A549 (cell line): ENCODE measurements around the gene ROBO1. TPM values are rescaled to one million over a fixed set of nuclear protein-coding genes. Genes with fewer than 3 reads are reported as not detected.

Experiments
- ATAC-seq, 2 experiments: fragments of 200-7000 bp in 1 of 2; fragments of >200 bp in 1 of 2; cut with Nextera tagmentation in 1 of 2; cut with Tn5 transposase in 1 of 2; 3 replicates each; pipeline versions ENCODE4 v1.8.0 to v1.9.1; 2018 to 2020; ENCODE audit warnings: mild to moderate bottlenecking in 1 of 2, moderate library complexity in 1 of 2
- CTCF ChIA-PET: fragments of 300-600 bp; sonication (Branson Sonifier 250); formaldehyde crosslinking; extraction: SDS; loops from one replicate; lab custom pipeline; 2021; ENCODE audit warnings: antibody characterized with exemption, inconsistent platforms; lab: Yijun Ruan, JAX
- POLR2A ChIA-PET: fragments of 350-600 bp; formaldehyde crosslinking; extraction: SDS; loops from one replicate; lab custom pipeline; 2021; ENCODE audit warnings: antibody characterized with exemption, inconsistent platforms; lab: Yijun Ruan, JAX
- DNase-seq, 2 experiments: peaks; one replicate each; pipeline versions ENCODE4 v3.0.0 to v3.0.0-alpha.2; 2011 to 2016; ENCODE audit warnings: low read depth in 1 of 2, low spot score in 1 of 2
- FAIRE-seq: peaks from 2 replicates; lab custom pipeline; 2011; peaks lifted over from hg19 to GRCh38; lab: Jason Lieb, UNC
- H3K27ac ChIP-seq, 2 experiments: fragments of >200 bp; sonication (Bioruptor Twin); formaldehyde crosslinking; 3 replicates each; pipeline ENCODE4 v1.5.1; 2016 to 2017
- H3K4me1 ChIP-seq: fragments of >200 bp; sonication (Bioruptor Twin); formaldehyde crosslinking; 3 replicates; pipeline ENCODE4 v1.6.1; 2016
- H3K4me2 ChIP-seq: fragments of >200 bp; sonication (Bioruptor Twin); formaldehyde crosslinking; 3 replicates; pipeline ENCODE4 v1.6.1; 2016
- H3K4me3 ChIP-seq: fragments of >200 bp; sonication (Bioruptor Twin); formaldehyde crosslinking; 3 replicates; pipeline ENCODE4 v1.5.1; 2016
- H3K9me3 ChIP-seq: fragments of >200 bp; sonication (Bioruptor Twin); formaldehyde crosslinking; 3 replicates; pipeline ENCODE4 v1.6.1; 2016
- CHD2 ChIP-seq: fragments of 150-350 bp; IDR thresholded peaks from 2 replicates; pipeline ENCODE4 v1.6.1; 2014; ENCODE audit warnings: low read length; ENCODE audit not compliant: partially characterized antibody
- EHF ChIP-seq: fragments of 250-450 bp; sonication (Bioruptor Pico); IDR thresholded peaks from 2 replicates; pipeline ENCODE4 v1.5.0; 2020; ENCODE audit warnings: mild to moderate bottlenecking
- EP300 ChIP-seq, 2 experiments: fragments of >200 bp; sonication (Bioruptor Twin); formaldehyde crosslinking; IDR thresholded peaks; 2 replicates in 1 of 2; 3 replicates in 1 of 2; pipeline ENCODE4 v1.6.1; 2016 to 2017
- ESRRA ChIP-seq: fragments of 150-350 bp; IDR thresholded peaks from 2 replicates; pipeline ENCODE4 v1.6.1; 2014; ENCODE audit warnings: mild to moderate bottlenecking, low read length, borderline replicate concordance
- FOSB ChIP-seq: fragments of 250-450 bp; sonication (Bioruptor Pico); IDR thresholded peaks from 2 replicates; pipeline ENCODE4 v1.5.0; 2020; ENCODE audit warnings: mild to moderate bottlenecking, moderate library complexity
- FOXS1 ChIP-seq: fragments of 250-450 bp; sonication (Bioruptor Pico); IDR thresholded peaks from 2 replicates; pipeline ENCODE4 v1.5.0; 2020; ENCODE audit warnings: mild to moderate bottlenecking, moderate library complexity
- HOXB13 ChIP-seq: fragments of 250-450 bp; sonication (Bioruptor Pico); IDR thresholded peaks from 2 replicates; pipeline ENCODE4 v1.5.0; 2020; ENCODE audit warnings: low read depth, mild to moderate bottlenecking, moderate library complexity
- HOXB5 ChIP-seq: fragments of 250-450 bp; sonication (Bioruptor Pico); IDR thresholded peaks from 2 replicates; pipeline ENCODE4 v1.5.0; 2020; ENCODE audit warnings: mild to moderate bottlenecking, moderate library complexity
- KDM5A ChIP-seq: fragments of 200-600 bp; sonication (generic); IDR thresholded peaks from 2 replicates; pipeline ENCODE4 v1.6.1; 2016; ENCODE audit warnings: antibody characterized with exemption, mild to moderate bottlenecking
- PHF8 ChIP-seq: fragments of 200-600 bp; sonication (generic); IDR thresholded peaks from 2 replicates; pipeline ENCODE4 v1.6.1; 2016; ENCODE audit warnings: low read depth, mild to moderate bottlenecking, antibody characterized with exemption, moderate library complexity, borderline replicate concordance
- POLR2A ChIP-seq: IDR thresholded peaks from 2 replicates; pipeline ENCODE4 v1.6.1; 2012; ENCODE audit warnings: mild to moderate bottlenecking, low read length
- RAD21 ChIP-seq, 2 experiments: fragments of >200 bp in 1 of 2; sonication (Bioruptor Twin) in 1 of 2; formaldehyde crosslinking in 1 of 2; IDR thresholded peaks in 1 of 2; conservative IDR thresholded peaks in 1 of 2; 2 replicates in 1 of 2; 3 replicates in 1 of 2; pipeline ENCODE4 v1.6.1; 2012 to 2018; ENCODE audit warnings: inconsistent platforms in 1 of 2
- RCOR1 ChIP-seq: fragments of 150-350 bp; IDR thresholded peaks from 2 replicates; pipeline ENCODE4 v1.6.1; 2014; ENCODE audit warnings: antibody characterized with exemption, low read length, low read depth
- ZC3H11A ChIP-seq: fragments of 450-650 bp; IDR thresholded peaks from 2 replicates; pipeline ENCODE4 v1.6.1; 2014; ENCODE audit warnings: antibody characterized with exemption, mild to moderate bottlenecking
- ZFP36 ChIP-seq: fragments of 450-650 bp; IDR thresholded peaks from 2 replicates; pipeline ENCODE4 v1.6.1; 2014; ENCODE audit warnings: borderline replicate concordance; ENCODE audit not compliant: partially characterized antibody
- ZNF302 ChIP-seq: fragments of 250-450 bp; sonication (Bioruptor Pico); IDR thresholded peaks from 2 replicates; pipeline ENCODE4 v1.9.0; 2021; ENCODE audit warnings: inconsistent platforms, mild to moderate bottlenecking, moderate library complexity
- WGBS: methylation state at CpG from one replicate; pipeline ENCODE4 v1.1.6; 2017; ENCODE audit errors: missing lambda C conversion rate; 5-methylcytosine and 5-hydroxymethylcytosine counted together
- polyA plus RNA-seq, 4 experiments: library from polyadenylated mRNA; depleted of rRNA in 3 of 4; stranded (reverse); fragments of >200 nt; fragmentation: RNase III in 1 of 4; extraction: RNeasy Plus Mini Kit Qiagen cat#74134 plus additional on column Dnase treatment in 1 of 4; gene quantifications; 2 replicates in 3 of 4; 3 replicates in 1 of 4; pipeline ENCODE4 v1.2.3, GENCODE V29; 2011 to 2017
- TF ChIP-seq, protein P1 (sequence below): fragments of >200 bp; sonication (Bioruptor Twin); formaldehyde crosslinking; IDR thresholded peaks from 2 replicates; pipeline ENCODE4 v1.6.1; 2016
- TF ChIP-seq, protein P2 (sequence below): IDR thresholded peaks from 2 replicates; pipeline ENCODE4 v1.6.1; 2012
- TF ChIP-seq, protein P3 (sequence below): fragments of >200 bp; sonication (Bioruptor Twin); formaldehyde crosslinking; IDR thresholded peaks from 3 replicates; pipeline ENCODE4 v1.6.1; 2016
- TF ChIP-seq, protein P4 (sequence below): fragments of 250-450 bp; sonication (Bioruptor Pico); IDR thresholded peaks from 2 replicates; pipeline ENCODE4 v1.5.0; 2021; ENCODE audit warnings: mild to moderate bottlenecking, moderate library complexity, borderline replicate concordance
- TF ChIP-seq, protein P5 (sequence below): fragments of 250-450 bp; sonication (Bioruptor Pico); IDR thresholded peaks from 2 replicates; pipeline ENCODE4 v1.5.0; 2020; ENCODE audit warnings: low read depth, mild to moderate bottlenecking, moderate library complexity

The ROBO1 gene
- polyA plus RNA-seq, 2 of the 4 experiments (the other 2 are of a cell fraction), result 25.3 to 35.6 TPM

- FAIRE-seq (no peak), DNase-seq (no peak), ATAC-seq (no peak)
- WGBS, result 71% methylated on average over 5 of the region's 5 CpGs
- ChIA-PET POLR2A (no interaction called here), CTCF (no interaction called here)
- Histone ChIP-seq H3K4me3 (no peak overlapping the region), H3K4me2 (no peak overlapping the region), H3K27ac (no peak overlapping the region), H3K4me1 (no peaks in the 10 kb centered on the region)
- TF ChIP-seq, protein P1, sequence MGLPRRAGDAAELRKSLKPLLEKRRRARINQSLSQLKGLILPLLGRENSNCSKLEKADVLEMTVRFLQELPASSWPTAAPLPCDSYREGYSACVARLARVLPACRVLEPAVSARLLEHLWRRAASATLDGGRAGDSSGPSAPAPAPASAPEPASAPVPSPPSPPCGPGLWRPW, result no peak
- TF ChIP-seq FOSB (CRISPR knock-in tag) (no peak), ESRRA (no peak), ZC3H11A (no peak), EHF (CRISPR knock-in tag) (no peak), ZNF302 (CRISPR knock-in tag) (no peak), HOXB5 (CRISPR knock-in tag) (no peak), PHF8 (no peak), ZFP36 (no peak), RAD21 (conservative IDR thresholded peaks at IDR 0.05 in 1 of 2, IDR thresholded peaks at IDR 0.05 in 1 of 2) (no peak), POLR2A (no peak), EP300 (IDR thresholded peaks at IDR 0.05) (no peak), CHD2 (no peak), HOXB13 (CRISPR knock-in tag) (no peak)
- TF ChIP-seq, protein P2, sequence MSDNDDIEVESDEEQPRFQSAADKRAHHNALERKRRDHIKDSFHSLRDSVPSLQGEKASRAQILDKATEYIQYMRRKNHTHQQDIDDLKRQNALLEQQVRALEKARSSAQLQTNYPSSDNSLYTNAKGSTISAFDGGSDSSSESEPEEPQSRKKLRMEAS, result no peak
- TF ChIP-seq, protein P3, sequence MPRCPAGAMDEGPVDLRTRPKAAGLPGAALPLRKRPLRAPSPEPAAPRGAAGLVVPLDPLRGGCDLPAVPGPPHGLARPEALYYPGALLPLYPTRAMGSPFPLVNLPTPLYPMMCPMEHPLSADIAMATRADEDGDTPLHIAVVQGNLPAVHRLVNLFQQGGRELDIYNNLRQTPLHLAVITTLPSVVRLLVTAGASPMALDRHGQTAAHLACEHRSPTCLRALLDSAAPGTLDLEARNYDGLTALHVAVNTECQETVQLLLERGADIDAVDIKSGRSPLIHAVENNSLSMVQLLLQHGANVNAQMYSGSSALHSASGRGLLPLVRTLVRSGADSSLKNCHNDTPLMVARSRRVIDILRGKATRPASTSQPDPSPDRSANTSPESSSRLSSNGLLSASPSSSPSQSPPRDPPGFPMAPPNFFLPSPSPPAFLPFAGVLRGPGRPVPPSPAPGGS, result no peak
- TF ChIP-seq, all 56 proteins: peak for 0
- no peaks in the 10 kb centered on the region for H3K9me3 ChIP-seq
Measured at GRCh38 chr3:78745847-78746246, 1022.0 kb downstream of the ROBO1 start.

- H3K4me2 ChIP-seq, result no peak overlapping the region
- POLR2A ChIA-PET, result no interaction called here
- H3K9me3 ChIP-seq, result no peaks in the 10 kb centered on the region
- FAIRE-seq (no peak), ATAC-seq (no peak), DNase-seq (no peak)
- WGBS, result 50% methylated on average over 1 of the region's 1 CpG
- TF ChIP-seq, protein P4, sequence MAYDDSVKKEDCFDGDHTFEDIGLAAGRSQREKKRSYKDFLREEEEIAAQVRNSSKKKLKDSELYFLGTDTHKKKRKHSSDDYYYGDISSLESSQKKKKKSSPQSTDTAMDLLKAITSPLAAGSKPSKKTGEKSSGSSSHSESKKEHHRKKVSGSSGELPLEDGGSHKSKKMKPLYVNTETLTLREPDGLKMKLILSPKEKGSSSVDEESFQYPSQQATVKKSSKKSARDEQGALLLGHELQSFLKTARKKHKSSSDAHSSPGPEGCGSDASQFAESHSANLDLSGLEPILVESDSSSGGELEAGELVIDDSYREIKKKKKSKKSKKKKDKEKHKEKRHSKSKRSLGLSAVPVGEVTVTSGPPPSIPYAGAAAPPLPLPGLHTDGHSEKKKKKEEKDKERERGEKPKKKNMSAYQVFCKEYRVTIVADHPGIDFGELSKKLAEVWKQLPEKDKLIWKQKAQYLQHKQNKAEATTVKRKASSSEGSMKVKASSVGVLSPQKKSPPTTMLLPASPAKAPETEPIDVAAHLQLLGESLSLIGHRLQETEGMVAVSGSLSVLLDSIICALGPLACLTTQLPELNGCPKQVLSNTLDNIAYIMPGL (CRISPR knock-in tag), result no peak
- TF ChIP-seq PHF8, result no peak
- TF ChIP-seq, protein P5, sequence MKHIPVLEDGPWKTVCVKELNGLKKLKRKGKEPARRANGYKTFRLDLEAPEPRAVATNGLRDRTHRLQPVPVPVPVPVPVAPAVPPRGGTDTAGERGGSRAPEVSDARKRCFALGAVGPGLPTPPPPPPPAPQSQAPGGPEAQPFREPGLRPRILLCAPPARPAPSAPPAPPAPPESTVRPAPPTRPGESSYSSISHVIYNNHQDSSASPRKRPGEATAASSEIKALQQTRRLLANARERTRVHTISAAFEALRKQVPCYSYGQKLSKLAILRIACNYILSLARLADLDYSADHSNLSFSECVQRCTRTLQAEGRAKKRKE, result no peak
- TF ChIP-seq CHD2, result no peak
- TF ChIP-seq KDM5A, result no peak
- no peak for TF ChIP-seq RCOR1
- TF ChIP-seq ZNF302 (CRISPR knock-in tag), result no peak
- TF ChIP-seq POLR2A, result no peak
- no peak for TF ChIP-seq FOXS1
- H3K4me1 ChIP-seq, result peaks cover 4% of the 10 kb centered on the region; the same call in 1 of the 3 replicates
- no peak overlapping the region for H3K4me3 ChIP-seq
- H3K27ac ChIP-seq, result no peak overlapping the region
- CTCF ChIA-PET, result interaction anchor here (0.6 kb wide), 1 partner anchor 46 kb away, joined by 4 read pairs; no protein-coding TSS in a partner anchor
Measured at GRCh38 chr3:78742491-78742890, 1025.3 kb downstream of the ROBO1 start.
